CD4-positive, alpha-beta T cell treated with Interleukin-6 at 100 ng/mL for 8 hours (primary cell): ENCODE data around the gene ZNF343.
"Not testable (repeated sequence)": the region's sequence is repeated elsewhere in the genome, so short reads cannot be mapped to it uniquely, and the experiment has no call there.

ENCODE experiments used
- DNase-seq: peaks from one replicate; pipeline ENCODE4 v3.0.0-alpha.2; 2020; ENCODE audit warnings: mixed read lengths, low spot score

ZNF343 gene

GRCh38 chr20:2521369-2522305 lies 12.9 kb upstream of the ZNF343 start:
- peak; percentile 50 for DNase-seq

GRCh38 chr20:2520617-2521016 lies 11.9 kb upstream of the ZNF343 start:
- no peak for DNase-seq

GRCh38 chr20:2519115-2519809 lies 10.5 kb upstream of the ZNF343 start:
- no peak for DNase-seq

GRCh38 chr20:2518558-2518957 lies 9.8 kb upstream of the ZNF343 start:
- DNase-seq = no peak

GRCh38 chr20:2518096-2518495 lies 9.4 kb upstream of the ZNF343 start:
- DNase-seq = no peak

GRCh38 chr20:2516399-2516798 lies 7.7 kb upstream of the ZNF343 start:
- DNase-seq = no peak

- no peak for DNase-seq
Observed at GRCh38 chr20:2515203-2515602, 6.5 kb upstream of the ZNF343 start.

- DNase-seq = no peak
Observed at GRCh38 chr20:2509794-2510193, 1.1 kb upstream of the ZNF343 start.

- DNase-seq = no peak
Observed at GRCh38 chr20:2509468-2509781, 710 bp upstream of the ZNF343 start.

GRCh38 chr20:2507875-2508630 lies 662 bp downstream of the ZNF343 start:
- DNase-seq = no peak

GRCh38 chr20:2507464-2507863 lies 1.3 kb downstream of the ZNF343 start:
- no peak for DNase-seq

- DNase-seq = not testable (repeated sequence)
Observed at GRCh38 chr20:2506426-2506825, 2.3 kb downstream of the ZNF343 start.

- DNase-seq = not testable (repeated sequence)
Observed at GRCh38 chr20:2504803-2505202, 3.9 kb downstream of the ZNF343 start.

- not testable (repeated sequence) for DNase-seq
Observed at GRCh38 chr20:2502808-2503384, 5.8 kb downstream of the ZNF343 start.

GRCh38 chr20:2485661-2486060 lies 23.1 kb downstream of the ZNF343 start:
- DNase-seq = no peak

GRCh38 chr20:2485080-2485479 lies 23.6 kb downstream of the ZNF343 start:
- no peak for DNase-seq

- no peak for DNase-seq
Observed at GRCh38 chr20:2483504-2483903, 25.2 kb downstream of the ZNF343 start.

GRCh38 chr20:2480381-2480780 lies 28.3 kb downstream of the ZNF343 start:
- no peak for DNase-seq

- DNase-seq = no peak
Observed at GRCh38 chr20:2476742-2477615, 31.7 kb downstream of the ZNF343 start.

GRCh38 chr20:2475850-2476741 lies 32.6 kb downstream of the ZNF343 start:
- DNase-seq = no peak
